PFSK-1 (cell line): Measurements from ENCODE around the gene LAMC1.

Source experiments
- POLR2AphosphoS5 ChIP-seq: IDR thresholded peaks from 2 replicates; pipeline ENCODE4 v1.6.1; 2012; ENCODE audit warnings: low read depth, mild to moderate bottlenecking, control low read depth, low read length, moderate library complexity
- REST ChIP-seq, 2 experiments: IDR thresholded peaks; 2 replicates each; pipeline versions ENCODE4 v1.6.1 to v1.8.0; 2011 to 2012; ENCODE audit warnings: low read depth in 2 of 2, low read length in 2 of 2, control low read depth in 1 of 2, inconsistent platforms in 1 of 2, mild to moderate bottlenecking in 1 of 2, moderate library complexity in 1 of 2; ENCODE audit not compliant: insufficient read depth in 1 of 2
- TAF1 ChIP-seq: IDR thresholded peaks from 2 replicates; pipeline ENCODE4 v1.6.1; 2012; ENCODE audit warnings: low read length, control low read depth, borderline replicate concordance; ENCODE audit not compliant: insufficient read depth

- no peak for TF ChIP-seq POLR2AphosphoS5
- TF ChIP-seq TAF1: no peak
- TF ChIP-seq REST (IDR thresholded peaks at IDR 0.05; ENCODE audit: insufficient read depth in 1 of 2, low read depth in 2 of 2, low read length in 2 of 2): no peak
These were observed 152.4 kb downstream of the LAMC1 start for GRCh38 chr1:183175631-183176030.
